ENCODE data around the gene PLLP. TPM values are rescaled to one million over a fixed set of nuclear protein-coding genes. Genes with fewer than 3 reads are reported as not detected.
A peak's percentile ranks its signal among the peaks of the same experiment; 100 is the strongest.

The PLLP gene
- not detected for total RNA-seq

GRCh38 chr16:57284209-57284951, at the start of gene PLLP:
TSS of gene PLLP (minus strand) at chr16:57284672. CDS start at chr16:57284540, 132 bp downstream.
- no peak within 1 kb of the TSS for H3K27ac Mint-ChIP-seq
- CTCF ChIA-PET, result no interaction called here
- H3K36me3 Mint-ChIP-seq, result no peaks in the 10 kb centered on the region
- peaks cover 15% of the 10 kb centered on the region for H3K4me1 Mint-ChIP-seq
- peak within 1 kb of the TSS; percentile 43 for H3K4me3 Mint-ChIP-seq
- H3K27me3 Mint-ChIP-seq, result peaks cover 44% of the 10 kb centered on the region
- no peak for DNase-seq
- ATAC-seq, result peak; percentile 74
- H3K9me3 Mint-ChIP-seq (ENCODE audit: low read depth), result no peaks in the 10 kb centered on the region

GRCh38 chr16:57333402-57333801, 48.9 kb upstream of the PLLP start:
- Mint-ChIP-seq H3K27ac (no peak overlapping the region), H3K4me3 (no peak overlapping the region), H3K4me1 (peaks cover 5% of the 10 kb centered on the region), H3K9me3 (ENCODE audit: low read depth) (no peaks in the 10 kb centered on the region), H3K36me3 (no peaks in the 10 kb centered on the region), H3K27me3 (peaks cover 43% of the 10 kb centered on the region)
- ATAC-seq (no peak), DNase-seq (no peak)
- CTCF ChIA-PET, result no interaction called here

GRCh38 chr16:57331355-57331754, 46.9 kb upstream of the PLLP start:
- peaks cover 37% of the 10 kb centered on the region for H3K27me3 Mint-ChIP-seq
- peaks cover 5% of the 10 kb centered on the region for H3K4me1 Mint-ChIP-seq
- no peaks in the 10 kb centered on the region for H3K9me3 Mint-ChIP-seq (ENCODE audit: low read depth)
- no peaks in the 10 kb centered on the region for H3K36me3 Mint-ChIP-seq
- CTCF ChIA-PET, result interaction anchor here (2.0 kb wide), 1 partner anchor 86 kb away, joined by 5 read pairs; no protein-coding TSS in a partner anchor
- H3K4me3 Mint-ChIP-seq, result no peak overlapping the region
- ATAC-seq (no peak), DNase-seq (no peak)
- H3K27ac Mint-ChIP-seq, result no peak overlapping the region

GRCh38 chr16:57329718-57330327, 45.4 kb upstream of the PLLP start:
- H3K4me3 Mint-ChIP-seq, result no peak overlapping the region
- DNase-seq, result no peak
- H3K4me1 Mint-ChIP-seq, result peaks cover 5% of the 10 kb centered on the region
- CTCF ChIA-PET, result no interaction called here
- H3K27me3 Mint-ChIP-seq, result peaks cover 28% of the 10 kb centered on the region
- no peak for ATAC-seq
- H3K27ac Mint-ChIP-seq, result no peak overlapping the region
- H3K36me3 Mint-ChIP-seq, result no peaks in the 10 kb centered on the region
- H3K9me3 Mint-ChIP-seq (ENCODE audit: low read depth), result no peaks in the 10 kb centered on the region

GRCh38 chr16:57325458-57325857, 41.0 kb upstream of the PLLP start:
- CTCF ChIA-PET, result no interaction called here
- no peaks in the 10 kb centered on the region for H3K9me3 Mint-ChIP-seq (ENCODE audit: low read depth)

GRCh38 chr16:57324749-57325148, 40.3 kb upstream of the PLLP start:
- CTCF ChIA-PET, result no interaction called here
- H3K27ac Mint-ChIP-seq, result no peak overlapping the region
- H3K4me3 Mint-ChIP-seq, result no peak overlapping the region
- H3K9me3 Mint-ChIP-seq (ENCODE audit: low read depth), result no peaks in the 10 kb centered on the region
- no peaks in the 10 kb centered on the region for H3K36me3 Mint-ChIP-seq
- DNase-seq (no peak), ATAC-seq (no peak)
- H3K27me3 Mint-ChIP-seq, result no peaks in the 10 kb centered on the region
- peaks cover under 1% of the 10 kb centered on the region for H3K4me1 Mint-ChIP-seq

More at GRCh38 chr16:57325458-57325857, 41.0 kb upstream of the PLLP start:
- Mint-ChIP-seq H3K4me3 (no peak overlapping the region), H3K4me1 (peaks cover 5% of the 10 kb centered on the region), H3K27me3 (no peaks in the 10 kb centered on the region), H3K36me3 (no peaks in the 10 kb centered on the region), H3K27ac (no peak overlapping the region)
- no peak for ATAC-seq
- no peak for DNase-seq

GRCh38 chr16:57319646-57320045, 35.2 kb upstream of the PLLP start:
- Mint-ChIP-seq H3K9me3 (ENCODE audit: low read depth) (no peaks in the 10 kb centered on the region), H3K4me1 (peaks cover 6% of the 10 kb centered on the region)
- DNase-seq, result no peak

GRCh38 chr16:57318240-57318970, 33.9 kb upstream of the PLLP start:
- Mint-ChIP-seq H3K36me3 (no peaks in the 10 kb centered on the region), H3K4me1 (peaks cover 15% of the 10 kb centered on the region), H3K27ac (no peak overlapping the region), H3K9me3 (ENCODE audit: low read depth) (no peaks in the 10 kb centered on the region), H3K27me3 (no peaks in the 10 kb centered on the region), H3K4me3 (no peak overlapping the region)
- CTCF ChIA-PET, result no interaction called here
- ATAC-seq, result no peak
- no peak for DNase-seq

More at GRCh38 chr16:57319646-57320045, 35.2 kb upstream of the PLLP start:
- H3K27ac Mint-ChIP-seq, result no peak overlapping the region
- H3K4me3 Mint-ChIP-seq, result no peak overlapping the region
- ATAC-seq, result no peak
- no peaks in the 10 kb centered on the region for H3K36me3 Mint-ChIP-seq
- CTCF ChIA-PET, result no interaction called here
- H3K27me3 Mint-ChIP-seq, result no peaks in the 10 kb centered on the region

- Mint-ChIP-seq H3K4me3 (no peak overlapping the region), H3K27ac (no peak overlapping the region), H3K9me3 (ENCODE audit: low read depth) (no peaks in the 10 kb centered on the region), H3K27me3 (peaks cover 4% of the 10 kb centered on the region), H3K36me3 (no peaks in the 10 kb centered on the region), H3K4me1 (peaks cover 17% of the 10 kb centered on the region)
- no peak for DNase-seq
- CTCF ChIA-PET, result interaction anchor here (1.8 kb wide), 1 partner anchor 101 kb away, joined by 14 read pairs; no protein-coding TSS in a partner anchor
- no peak for ATAC-seq
Observed at GRCh38 chr16:57316390-57317017, 32.0 kb upstream of the PLLP start.

GRCh38 chr16:57315416-57315815, 30.9 kb upstream of the PLLP start:
- ATAC-seq (no peak), DNase-seq (no peak)
- no peaks in the 10 kb centered on the region for H3K36me3 Mint-ChIP-seq
- CTCF ChIA-PET, result interaction anchor here (1.8 kb wide), 1 partner anchor 102 kb away, joined by 14 read pairs; no protein-coding TSS in a partner anchor
- H3K27ac Mint-ChIP-seq, result no peak overlapping the region
- peaks cover 4% of the 10 kb centered on the region for H3K27me3 Mint-ChIP-seq
- no peaks in the 10 kb centered on the region for H3K9me3 Mint-ChIP-seq (ENCODE audit: low read depth)
- H3K4me1 Mint-ChIP-seq, result peaks cover 17% of the 10 kb centered on the region
- H3K4me3 Mint-ChIP-seq, result no peak overlapping the region

- H3K36me3 Mint-ChIP-seq, result no peaks in the 10 kb centered on the region
- H3K4me1 Mint-ChIP-seq, result peaks cover 17% of the 10 kb centered on the region
- ATAC-seq, result peak; percentile 45
- H3K9me3 Mint-ChIP-seq (ENCODE audit: low read depth), result no peaks in the 10 kb centered on the region
- no peak for DNase-seq
- peaks cover 7% of the 10 kb centered on the region for H3K27me3 Mint-ChIP-seq
- H3K27ac Mint-ChIP-seq, result peak overlapping the region; percentile 33
- CTCF ChIA-PET, result interaction anchor here (1.3 to 1.7 kb wide), 3 partner anchors 11 to 103 kb away, joined by 4 to 10 read pairs (median 7); no protein-coding TSS in a partner anchor
- H3K4me3 Mint-ChIP-seq, result peak overlapping the region; percentile 4
Observed at GRCh38 chr16:57314161-57314785, 29.8 kb upstream of the PLLP start.

GRCh38 chr16:57313509-57313908, 29.0 kb upstream of the PLLP start:
- Mint-ChIP-seq H3K9me3 (ENCODE audit: low read depth) (no peaks in the 10 kb centered on the region), H3K27ac (no peak overlapping the region), H3K4me1 (peaks cover 17% of the 10 kb centered on the region), H3K36me3 (no peaks in the 10 kb centered on the region), H3K4me3 (no peak overlapping the region), H3K27me3 (peaks cover 7% of the 10 kb centered on the region)
- ATAC-seq, result no peak
- CTCF ChIA-PET, result interaction anchor here (1.3 to 1.7 kb wide), 3 partner anchors 10 to 104 kb away, joined by 4 to 10 read pairs (median 7); no protein-coding TSS in a partner anchor
- no peak for DNase-seq

GRCh38 chr16:57310801-57311200, 26.3 kb upstream of the PLLP start:
- H3K27me3 Mint-ChIP-seq, result peaks cover 10% of the 10 kb centered on the region
- CTCF ChIA-PET, result interaction anchor here (1.0 kb wide), 1 partner anchor 10 kb away, joined by 3 read pairs; no protein-coding TSS in a partner anchor

More at GRCh38 chr16:57310801-57311200, 26.3 kb upstream of the PLLP start:
- DNase-seq (peak; percentile 26), ATAC-seq (no peak)
- no peak overlapping the region for H3K4me3 Mint-ChIP-seq
- H3K27ac Mint-ChIP-seq, result no peak overlapping the region
- peaks cover 17% of the 10 kb centered on the region for H3K4me1 Mint-ChIP-seq
- H3K36me3 Mint-ChIP-seq, result no peaks in the 10 kb centered on the region
- no peaks in the 10 kb centered on the region for H3K9me3 Mint-ChIP-seq (ENCODE audit: low read depth)
